MM.1S (cell line): ENCODE results near the gene ATL1.

Source experiments
- DNase-seq: peaks from one replicate; pipeline ENCODE4 v3.0.0-alpha.2; 2015
- H2AFZ ChIP-seq: fragments of 300-600 bp; sonication (generic); 2 replicates; pipeline ENCODE4 v1.6.0; 2016; ENCODE audit warnings: antibody characterized with exemption, low read length
- H3F3A ChIP-seq: fragments of 300-600 bp; sonication (generic); 2 replicates; pipeline ENCODE4 v1.6.1; 2016; ENCODE audit warnings: mild to moderate bottlenecking, antibody characterized with exemption, low read length, moderate library complexity, mixed read lengths; ENCODE audit not compliant: insufficient read depth
- H3K27ac ChIP-seq: fragments of 300-600 bp; sonication (generic); 2 replicates; pipeline ENCODE4 v1.5.1; 2016; ENCODE audit warnings: mild to moderate bottlenecking, low read length
- H3K27me3 ChIP-seq: fragments of 300-600 bp; sonication (generic); replicated peaks from 2 replicates; pipeline ENCODE4 v1.6.0; 2016; ENCODE audit warnings: low read length; ENCODE audit not compliant: insufficient read depth
- H3K36me3 ChIP-seq: fragments of 300-600 bp; sonication (generic); replicated peaks from 2 replicates; pipeline ENCODE4 v1.6.1; 2016; ENCODE audit warnings: mild to moderate bottlenecking, low read length, mixed read lengths; ENCODE audit not compliant: insufficient read depth
- H3K4me1 ChIP-seq: fragments of 300-600 bp; sonication (generic); 2 replicates; pipeline ENCODE4 v1.6.1; 2016; ENCODE audit warnings: low read length, mixed read lengths
- H3K4me2 ChIP-seq: fragments of 300-600 bp; sonication (generic); 2 replicates; pipeline ENCODE4 v1.6.0; 2016; ENCODE audit warnings: low read depth, low read length
- H3K4me3 ChIP-seq: fragments of 300-600 bp; sonication (generic); 2 replicates; pipeline ENCODE4 v1.5.1; 2016; ENCODE audit warnings: low read length, mixed read lengths
- H3K79me2 ChIP-seq: fragments of 300-600 bp; sonication (generic); 2 replicates; pipeline ENCODE4 v1.6.1; 2016; ENCODE audit warnings: mixed run types, low read length, mixed read lengths
- H3K9ac ChIP-seq: fragments of 300-600 bp; sonication (generic); 2 replicates; pipeline ENCODE4 v1.6.1; 2016; ENCODE audit warnings: low read length, mixed read lengths
- H3K9me2 ChIP-seq: fragments of 300-600 bp; sonication (generic); replicated peaks from 2 replicates; pipeline ENCODE4 v1.6.1; 2016; ENCODE audit warnings: mild to moderate bottlenecking, low read length, mixed read lengths; ENCODE audit not compliant: insufficient read depth
- H3K9me3 ChIP-seq: fragments of 300-600 bp; sonication (generic); replicated peaks from 2 replicates; pipeline ENCODE4 v1.6.1; 2016; ENCODE audit warnings: mild to moderate bottlenecking, low read length, mixed read lengths; ENCODE audit not compliant: insufficient read depth
- H4K20me1 ChIP-seq: fragments of 300-600 bp; sonication (generic); 2 replicates; pipeline ENCODE4 v1.6.1; 2016; ENCODE audit warnings: mild to moderate bottlenecking, low read length, moderate library complexity, mixed read lengths; ENCODE audit not compliant: insufficient read depth
- EZH2 ChIP-seq: fragments of 300-600 bp; sonication (generic); optimal IDR thresholded peaks from 2 replicates; pipeline ENCODE3; 2017; ENCODE audit warnings: low read depth, mild to moderate bottlenecking, antibody characterized with exemption, low read length, mixed read lengths
- EZH2phosphoT487 ChIP-seq: fragments of 300-600 bp; sonication (generic); IDR thresholded peaks from 2 replicates; pipeline ENCODE4 v1.6.1; 2018; ENCODE audit warnings: antibody characterized with exemption, low read length
- TF ChIP-seq, protein P1 (sequence below): fragments of 300-600 bp; sonication (generic); IDR thresholded peaks from 2 replicates; pipeline ENCODE4 v1.5.1; 2016; ENCODE audit warnings: antibody characterized with exemption, low read length, mixed read lengths

ATL1 gene

DNA sequence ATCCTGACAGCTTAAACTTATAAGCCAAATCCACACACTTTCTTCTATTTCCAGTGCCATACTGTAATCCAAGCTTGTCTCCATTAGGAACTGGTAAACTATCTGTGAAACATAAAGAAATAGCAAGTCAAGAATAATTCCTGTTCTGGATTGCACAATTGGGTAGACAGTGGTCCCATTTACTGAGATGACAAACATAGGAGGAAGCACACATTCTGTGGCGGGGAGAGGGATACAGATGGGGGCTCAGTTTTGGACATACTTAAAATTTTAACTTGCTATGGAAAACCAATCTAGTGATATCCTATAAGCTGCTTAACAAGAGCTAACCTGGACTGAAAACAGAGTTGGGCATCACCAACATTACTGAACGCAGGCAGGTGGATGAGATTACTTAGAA lies 43.9 kb upstream of the ATL1 start:
- TF ChIP-seq, protein P1, sequence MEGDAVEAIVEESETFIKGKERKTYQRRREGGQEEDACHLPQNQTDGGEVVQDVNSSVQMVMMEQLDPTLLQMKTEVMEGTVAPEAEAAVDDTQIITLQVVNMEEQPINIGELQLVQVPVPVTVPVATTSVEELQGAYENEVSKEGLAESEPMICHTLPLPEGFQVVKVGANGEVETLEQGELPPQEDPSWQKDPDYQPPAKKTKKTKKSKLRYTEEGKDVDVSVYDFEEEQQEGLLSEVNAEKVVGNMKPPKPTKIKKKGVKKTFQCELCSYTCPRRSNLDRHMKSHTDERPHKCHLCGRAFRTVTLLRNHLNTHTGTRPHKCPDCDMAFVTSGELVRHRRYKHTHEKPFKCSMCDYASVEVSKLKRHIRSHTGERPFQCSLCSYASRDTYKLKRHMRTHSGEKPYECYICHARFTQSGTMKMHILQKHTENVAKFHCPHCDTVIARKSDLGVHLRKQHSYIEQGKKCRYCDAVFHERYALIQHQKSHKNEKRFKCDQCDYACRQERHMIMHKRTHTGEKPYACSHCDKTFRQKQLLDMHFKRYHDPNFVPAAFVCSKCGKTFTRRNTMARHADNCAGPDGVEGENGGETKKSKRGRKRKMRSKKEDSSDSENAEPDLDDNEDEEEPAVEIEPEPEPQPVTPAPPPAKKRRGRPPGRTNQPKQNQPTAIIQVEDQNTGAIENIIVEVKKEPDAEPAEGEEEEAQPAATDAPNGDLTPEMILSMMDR = no peak
- TF ChIP-seq EZH2 (no peak), EZH2phosphoT487 (no peak)
- Histone ChIP-seq H3F3A (no peaks in the 10 kb centered on the region), H3K27me3 (no peaks in the 10 kb centered on the region), H3K9me3 (no peaks in the 10 kb centered on the region), H2AFZ (no peak overlapping the region), H3K27ac (no peak overlapping the region), H3K4me1 (peaks cover 1% of the 10 kb centered on the region), H4K20me1 (no peaks in the 10 kb centered on the region; the same call in 1 of the 2 replicates), H3K9me2 (no peaks in the 10 kb centered on the region), H3K79me2 (peaks cover 31% of the 10 kb centered on the region), H3K36me3 (no peaks in the 10 kb centered on the region), H3K4me3 (no peak overlapping the region), H3K9ac (no peak overlapping the region), H3K4me2 (no peak overlapping the region)
- DNase-seq = no peak

DNA sequence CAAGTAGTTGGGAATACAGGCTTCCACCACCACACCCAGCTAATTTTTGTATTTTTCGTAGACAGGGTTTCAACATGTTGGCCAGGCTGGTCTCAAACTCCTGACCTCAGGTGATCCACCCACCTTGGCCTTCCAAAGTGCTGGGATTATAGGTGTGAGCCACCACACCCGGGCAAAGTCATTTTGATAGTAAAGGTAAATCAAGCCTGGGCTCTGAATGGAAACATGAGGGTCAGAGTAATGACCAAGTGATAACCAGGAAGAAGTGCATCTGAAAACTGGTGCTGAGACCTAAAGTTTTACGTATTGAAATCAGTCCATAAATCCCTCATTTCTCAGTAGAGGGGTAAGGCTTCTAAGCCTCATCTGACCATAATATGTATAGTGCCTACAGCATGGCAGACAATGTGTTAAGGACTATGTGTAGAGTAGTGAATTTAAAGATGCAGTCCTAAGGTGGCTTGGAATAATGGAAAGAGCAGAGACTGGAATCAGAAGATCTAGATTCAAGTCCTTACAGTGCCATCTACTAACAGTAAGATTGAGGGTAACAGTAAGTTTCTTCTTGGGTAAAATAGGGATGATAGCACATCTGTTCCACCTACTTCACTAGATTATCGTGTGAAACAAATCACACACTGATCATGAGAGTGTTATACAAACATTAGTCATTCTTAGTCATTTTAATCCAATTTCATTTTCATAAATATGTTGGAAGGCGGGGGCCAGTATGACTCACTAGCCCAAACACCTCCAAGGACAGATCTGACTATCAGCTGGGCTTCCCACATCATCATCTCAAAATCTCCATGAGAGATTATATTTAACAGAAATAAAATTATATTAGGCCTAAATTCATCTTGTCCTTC lies 38.8 kb upstream of the ATL1 start:
- no peaks in the 10 kb centered on the region for H3K9me2 ChIP-seq
- H4K20me1 ChIP-seq = no peaks in the 10 kb centered on the region
- DNase-seq = no peak
- peak overlapping the region; percentile 33; the same call in 1 of the 2 replicates for H3K27ac ChIP-seq
- H2AFZ ChIP-seq = no peak overlapping the region
- H3K4me1 ChIP-seq = peaks cover 8% of the 10 kb centered on the region
- H3K27me3 ChIP-seq = no peaks in the 10 kb centered on the region
- no peak overlapping the region for H3K9ac ChIP-seq
- H3K4me3 ChIP-seq = peak overlapping the region; percentile 23; the same call in 1 of the 2 replicates
- no peaks in the 10 kb centered on the region for H3K9me3 ChIP-seq
- H3K36me3 ChIP-seq = no peaks in the 10 kb centered on the region
- peaks cover 10% of the 10 kb centered on the region; the same call in 1 of the 2 replicates for H3F3A ChIP-seq
- H3K79me2 ChIP-seq = peaks cover 59% of the 10 kb centered on the region
- H3K4me2 ChIP-seq = peak overlapping the region; percentile 47; the same call in 1 of the 2 replicates
- no peak for TF ChIP-seq EZH2phosphoT487
- TF ChIP-seq, protein P1 = no peak
- no peak for TF ChIP-seq EZH2

DNA sequence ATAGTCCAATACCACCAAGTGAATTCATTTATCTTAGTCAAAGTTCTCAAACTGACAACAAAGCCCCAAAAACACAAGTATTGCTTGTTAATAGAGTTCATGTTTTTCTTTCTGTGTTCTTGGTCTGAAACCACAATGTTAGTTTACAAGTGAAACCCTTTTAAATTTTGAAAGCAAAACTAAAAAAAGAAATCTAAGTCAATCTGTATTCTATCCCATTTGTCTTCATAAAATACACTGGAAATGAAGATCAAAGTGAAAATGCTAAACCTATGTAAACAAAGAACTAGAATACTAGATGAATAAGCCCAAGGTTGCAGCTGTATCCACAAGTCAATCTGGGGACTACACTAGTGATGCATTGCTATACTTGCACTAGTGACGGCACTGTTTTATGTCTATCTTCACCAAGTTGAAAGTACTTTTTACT lies 38.0 kb upstream of the ATL1 start:
- H3K27ac ChIP-seq = peak overlapping the region; percentile 44; the same call in 1 of the 2 replicates
- peaks cover 8% of the 10 kb centered on the region for H3K4me1 ChIP-seq
- H3K79me2 ChIP-seq = peaks cover 58% of the 10 kb centered on the region
- H2AFZ ChIP-seq = no peak overlapping the region
- no peaks in the 10 kb centered on the region for H4K20me1 ChIP-seq
- H3K27me3 ChIP-seq = no peaks in the 10 kb centered on the region
- peak; percentile 66 for DNase-seq
- no peaks in the 10 kb centered on the region for H3K9me2 ChIP-seq
- peaks cover 10% of the 10 kb centered on the region; the same call in 1 of the 2 replicates for H3F3A ChIP-seq
- no peaks in the 10 kb centered on the region for H3K9me3 ChIP-seq
- H3K4me3 ChIP-seq = peak overlapping the region; percentile 23; the same call in 1 of the 2 replicates
- H3K9ac ChIP-seq = no peak overlapping the region
- no peak for TF ChIP-seq EZH2phosphoT487
- TF ChIP-seq EZH2 = no peak
- TF ChIP-seq, protein P1 = no peak
- no peaks in the 10 kb centered on the region for H3K36me3 ChIP-seq
- peak overlapping the region; percentile 47 for H3K4me2 ChIP-seq
